ENCODE results near the gene MOB2. TPM values are rescaled to one million over a fixed set of nuclear protein-coding genes. Genes with fewer than 3 reads are reported as not detected.

MOB2 gene
- total RNA-seq, 4 donors from 2014 or later, result 63.8 to 104 (median 95.8) TPM

DNA sequence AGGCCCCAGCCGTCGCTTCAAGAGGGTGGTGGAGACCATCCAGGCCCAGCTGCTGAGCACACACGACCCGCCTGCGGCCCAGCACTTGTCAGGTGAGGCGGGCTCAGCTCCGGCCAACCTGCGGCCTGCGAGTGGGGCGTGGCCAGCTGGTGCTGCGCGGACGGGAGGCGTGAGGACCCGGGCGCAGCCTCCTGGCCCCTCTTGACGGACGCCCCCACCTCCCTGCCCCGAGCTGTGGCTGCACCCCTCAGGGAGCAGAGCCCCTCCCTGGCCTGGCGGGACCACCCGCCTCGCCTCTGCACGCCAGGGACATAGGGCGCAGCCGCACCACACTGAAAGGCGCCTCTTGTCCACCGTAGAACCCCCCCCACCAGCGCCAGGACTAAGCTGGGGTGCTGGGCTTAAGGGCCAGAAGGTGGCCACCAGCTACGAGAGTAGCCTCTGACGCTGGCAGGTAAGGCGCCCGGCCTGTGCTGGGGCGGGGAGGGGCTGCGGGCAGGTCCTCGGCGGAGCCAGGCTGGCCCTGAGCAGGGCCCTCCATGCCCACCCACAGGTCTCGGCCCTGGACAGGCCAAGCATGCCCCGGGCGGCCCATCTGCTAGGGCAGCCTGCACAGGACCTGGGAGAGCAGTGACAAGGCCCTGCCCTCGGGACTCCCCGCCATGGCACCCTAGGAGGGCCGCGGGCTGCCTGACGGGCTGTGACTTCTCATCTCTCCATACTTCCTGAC lies 29.8 kb downstream of the MOB2 start:
- peaks cover 19% of the 10 kb centered on the region for H3K4me1 ChIP-seq
- TF ChIP-seq, protein P1, sequence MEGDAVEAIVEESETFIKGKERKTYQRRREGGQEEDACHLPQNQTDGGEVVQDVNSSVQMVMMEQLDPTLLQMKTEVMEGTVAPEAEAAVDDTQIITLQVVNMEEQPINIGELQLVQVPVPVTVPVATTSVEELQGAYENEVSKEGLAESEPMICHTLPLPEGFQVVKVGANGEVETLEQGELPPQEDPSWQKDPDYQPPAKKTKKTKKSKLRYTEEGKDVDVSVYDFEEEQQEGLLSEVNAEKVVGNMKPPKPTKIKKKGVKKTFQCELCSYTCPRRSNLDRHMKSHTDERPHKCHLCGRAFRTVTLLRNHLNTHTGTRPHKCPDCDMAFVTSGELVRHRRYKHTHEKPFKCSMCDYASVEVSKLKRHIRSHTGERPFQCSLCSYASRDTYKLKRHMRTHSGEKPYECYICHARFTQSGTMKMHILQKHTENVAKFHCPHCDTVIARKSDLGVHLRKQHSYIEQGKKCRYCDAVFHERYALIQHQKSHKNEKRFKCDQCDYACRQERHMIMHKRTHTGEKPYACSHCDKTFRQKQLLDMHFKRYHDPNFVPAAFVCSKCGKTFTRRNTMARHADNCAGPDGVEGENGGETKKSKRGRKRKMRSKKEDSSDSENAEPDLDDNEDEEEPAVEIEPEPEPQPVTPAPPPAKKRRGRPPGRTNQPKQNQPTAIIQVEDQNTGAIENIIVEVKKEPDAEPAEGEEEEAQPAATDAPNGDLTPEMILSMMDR (IDR thresholded peaks at IDR 0.05), result no peak
- TF ChIP-seq POLR2A (IDR thresholded peaks at IDR 0.05), result no peak
- no peak for TF ChIP-seq POLR2AphosphoS5 (IDR thresholded peaks at IDR 0.05)
- no peak for DNase-seq (ENCODE audit: low spot score in 2 of 2)
- WGBS, result 65% methylated on average over 28 of the region's 44 CpGs
- no peaks in the 10 kb centered on the region for H3K36me3 ChIP-seq
- H3K9me3 ChIP-seq, result no peaks in the 10 kb centered on the region
- no peak overlapping the region for H3K27ac ChIP-seq
- no peak overlapping the region for H3K4me3 ChIP-seq
- peaks cover 3% of the 10 kb centered on the region for H3K27me3 ChIP-seq

- Histone ChIP-seq H3K36me3 (no peaks in the 10 kb centered on the region), H3K4me3 (no peak overlapping the region), H3K27me3 (peaks cover 9% of the 10 kb centered on the region), H3K9me3 (no peaks in the 10 kb centered on the region), H3K4me1 (peaks cover 19% of the 10 kb centered on the region), H3K27ac (no peak overlapping the region)
- DNase-seq (ENCODE audit: low spot score in 2 of 2), result no peak
- TF ChIP-seq, protein P1 (IDR thresholded peaks at IDR 0.05), result no peak
- TF ChIP-seq POLR2AphosphoS5 (IDR thresholded peaks at IDR 0.05) (no peak), EP300 (IDR thresholded peaks at IDR 0.05) (no peak), POLR2A (IDR thresholded peaks at IDR 0.05) (no peak)
- 47% methylated on average over 6 of the region's 22 CpGs for WGBS
Measured at GRCh38 chr11:1456176-1456575, 30.4 kb downstream of the MOB2 start.

DNA sequence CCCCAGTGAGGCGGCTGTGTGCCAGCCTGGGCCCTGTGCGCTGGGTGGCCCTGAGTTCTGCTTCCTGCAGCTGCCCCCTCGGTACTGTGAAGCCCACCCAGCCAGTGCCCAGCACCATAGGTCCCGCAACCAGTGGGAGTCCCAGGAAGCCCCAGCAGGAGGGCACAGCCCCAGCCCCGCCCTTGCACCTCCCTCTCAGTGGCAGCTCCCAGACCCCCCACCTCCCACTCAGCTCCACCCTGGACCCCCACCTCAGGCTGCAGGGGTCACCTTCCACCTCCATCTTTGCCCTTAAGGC lies 30.9 kb downstream of the MOB2 start:
- 79% methylated on average over 5 of the region's 5 CpGs for WGBS

DNA sequence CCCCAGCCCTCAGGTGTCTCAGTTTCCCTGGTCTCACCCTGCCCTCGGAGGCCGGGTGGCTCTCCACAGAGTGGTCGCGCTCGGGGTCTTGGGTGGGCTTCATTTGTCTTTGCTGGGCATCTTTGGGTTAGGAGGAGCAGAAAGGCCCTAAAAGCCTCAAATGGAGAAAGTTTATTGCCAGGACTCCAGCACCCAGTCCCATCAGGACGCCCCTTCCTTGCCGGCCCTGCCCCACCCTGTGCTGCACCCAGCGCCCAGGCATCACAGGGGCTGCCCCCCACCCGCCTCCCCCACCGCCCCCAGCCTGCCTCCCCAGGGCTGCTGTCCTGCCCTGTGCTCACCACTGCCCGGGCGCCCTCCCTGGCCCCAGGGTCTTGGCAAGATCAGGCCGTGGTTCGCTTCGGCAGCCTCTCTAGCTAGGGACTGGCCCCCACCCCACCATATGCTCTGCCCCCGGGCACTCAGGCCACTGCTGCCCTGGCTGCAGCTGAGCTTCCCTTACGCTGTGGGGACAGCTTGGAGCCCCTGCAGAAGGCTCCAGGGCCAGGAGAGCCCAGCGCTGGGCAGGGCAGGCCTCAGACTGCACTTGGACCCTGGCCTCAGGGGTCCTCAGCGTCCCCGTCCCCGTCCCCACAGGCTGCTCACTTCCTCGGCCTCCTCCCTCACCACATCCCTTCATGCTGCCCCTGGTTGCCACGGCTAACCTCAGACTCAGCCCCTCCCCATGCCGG lies 31.4 kb downstream of the MOB2 start:
- H3K36me3 ChIP-seq, result no peaks in the 10 kb centered on the region
- peaks cover 19% of the 10 kb centered on the region for H3K4me1 ChIP-seq
- no peak overlapping the region for H3K4me3 ChIP-seq
- no peaks in the 10 kb centered on the region for H3K9me3 ChIP-seq
- DNase-seq (ENCODE audit: low spot score in 2 of 2), result no peak
- WGBS, result 60% methylated on average over 10 of the region's 24 CpGs
- peaks cover 18% of the 10 kb centered on the region for H3K27me3 ChIP-seq
- H3K27ac ChIP-seq, result no peak overlapping the region
- TF ChIP-seq POLR2AphosphoS5 (IDR thresholded peaks at IDR 0.05) (no peak), EP300 (IDR thresholded peaks at IDR 0.05) (no peak), POLR2A (IDR thresholded peaks at IDR 0.05) (no peak)

More for the DNA sequence above, 30.9 kb downstream of the MOB2 start:
- TF ChIP-seq EP300 (IDR thresholded peaks at IDR 0.05) (no peak), POLR2A (IDR thresholded peaks at IDR 0.05) (no peak), POLR2AphosphoS5 (IDR thresholded peaks at IDR 0.05) (no peak)
- TF ChIP-seq, protein P1 (IDR thresholded peaks at IDR 0.05), result no peak
- no peaks in the 10 kb centered on the region for H3K36me3 ChIP-seq
- peaks cover 14% of the 10 kb centered on the region for H3K27me3 ChIP-seq
- H3K4me3 ChIP-seq, result no peak overlapping the region
- no peak overlapping the region for H3K27ac ChIP-seq
- H3K9me3 ChIP-seq, result no peaks in the 10 kb centered on the region
- peaks cover 19% of the 10 kb centered on the region for H3K4me1 ChIP-seq
- no peak for DNase-seq (ENCODE audit: low spot score in 2 of 2)

- no peak for DNase-seq (ENCODE audit: low spot score in 2 of 2)
- no peaks in the 10 kb centered on the region for H3K9me3 ChIP-seq
- peaks cover 15% of the 10 kb centered on the region for H3K4me1 ChIP-seq
- H3K27me3 ChIP-seq, result peaks cover 24% of the 10 kb centered on the region
- no peak overlapping the region for H3K27ac ChIP-seq
- H3K36me3 ChIP-seq, result no peaks in the 10 kb centered on the region
- WGBS, result 63% methylated on average over 6 of the region's 21 CpGs
- no peak overlapping the region for H3K4me3 ChIP-seq
- TF ChIP-seq, protein P1 (IDR thresholded peaks at IDR 0.05), result no peak
Measured at GRCh38 chr11:1454576-1454975, 32.0 kb downstream of the MOB2 start.

All from suprapubic skin (tissue), 4 donors.